HG02610 (cell line): Measurements from ENCODE around the gene FNBP1.
"Not testable (repeated sequence)": the region's sequence is repeated elsewhere in the genome, so short reads cannot be mapped to it uniquely, and the experiment has no call there.

Experiments
- ATAC-seq: cut with Tn5 transposase; IDR thresholded peaks from one replicate; pipeline ENCODE4 v1.9.1; 2021; ENCODE audit warnings: mild to moderate bottlenecking, moderate library complexity; ENCODE audit not compliant: unreplicated experiment

FNBP1 gene

DNA sequence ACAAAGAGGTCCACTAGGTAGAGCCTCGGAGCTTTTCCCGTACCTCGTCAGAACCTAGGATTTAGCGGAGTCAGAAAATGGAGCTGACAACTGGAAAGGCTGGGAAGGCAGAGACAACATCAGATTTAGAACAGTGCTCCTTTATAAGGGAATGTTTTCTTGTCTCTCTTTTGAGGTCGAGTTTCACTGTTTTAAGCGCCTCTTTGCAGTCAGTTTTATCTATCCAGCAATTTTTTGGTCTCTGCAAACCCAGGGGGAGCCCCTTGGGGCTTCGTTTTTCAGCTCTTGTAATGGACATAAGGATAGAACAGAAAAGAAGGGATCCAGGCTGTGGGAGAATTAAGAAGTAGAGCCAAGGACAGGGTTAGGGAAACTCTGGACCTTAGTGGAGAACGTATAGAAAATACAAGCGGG, 80.5 kb downstream of the FNBP1 start:
- no peak for ATAC-seq

- no peak for ATAC-seq
Observed at GRCh38 chr9:129958796-129959195, 84.2 kb downstream of the FNBP1 start.

DNA sequence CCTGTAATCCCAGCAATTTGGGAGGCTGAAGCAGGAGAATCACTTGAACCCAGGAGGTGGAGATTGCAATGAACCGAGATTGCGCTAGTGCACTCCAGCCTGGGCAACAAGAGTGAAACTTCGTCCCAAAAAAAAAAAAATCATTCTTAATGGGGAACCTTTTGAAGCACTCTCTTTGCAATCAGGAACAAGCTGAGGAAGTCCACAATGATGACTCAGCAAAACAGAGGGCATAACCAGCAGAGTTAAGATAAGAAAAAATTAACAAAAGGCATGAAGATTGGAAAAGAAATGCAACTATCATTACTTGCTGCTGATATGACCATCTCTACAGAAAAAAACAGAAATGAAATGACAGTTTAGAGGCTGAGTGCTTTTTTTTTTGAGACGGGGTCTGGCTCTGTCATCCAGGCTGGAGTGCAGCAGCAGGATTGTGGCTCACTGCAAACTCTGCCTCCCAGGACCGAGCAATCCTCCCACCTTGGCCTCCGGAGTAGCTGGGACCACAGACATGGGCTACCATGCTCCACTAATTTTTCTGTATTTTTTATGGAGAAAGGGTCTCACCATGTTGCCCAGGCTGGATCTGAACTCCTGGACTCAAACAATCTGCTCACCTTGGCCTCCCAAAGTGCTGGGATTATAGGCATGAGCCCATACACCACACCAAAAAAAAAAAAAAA, 88.0 kb downstream of the FNBP1 start:
- ATAC-seq: no peak

DNA sequence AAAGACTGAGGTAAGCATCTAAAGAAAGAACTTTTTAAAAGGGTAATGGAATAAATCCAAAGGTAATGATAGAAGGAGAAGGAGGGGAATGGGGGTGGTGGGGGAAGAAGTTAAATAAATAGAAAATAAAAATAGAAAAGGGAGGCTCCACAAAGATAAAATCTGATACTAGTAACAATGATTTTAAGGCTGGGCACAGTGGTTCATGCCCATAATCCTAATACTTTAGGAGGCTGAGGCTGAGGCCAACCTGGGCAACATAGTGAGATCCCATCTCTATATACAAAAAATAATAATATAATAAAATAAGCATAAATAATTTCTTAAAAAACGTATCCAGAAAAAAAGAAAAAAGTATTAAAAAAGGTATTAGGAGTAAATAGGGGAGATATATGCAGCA, 89.3 kb downstream of the FNBP1 start:
- no peak for ATAC-seq

- no peak for ATAC-seq
Observed at GRCh38 chr9:129952337-129952736, 90.7 kb downstream of the FNBP1 start.

DNA sequence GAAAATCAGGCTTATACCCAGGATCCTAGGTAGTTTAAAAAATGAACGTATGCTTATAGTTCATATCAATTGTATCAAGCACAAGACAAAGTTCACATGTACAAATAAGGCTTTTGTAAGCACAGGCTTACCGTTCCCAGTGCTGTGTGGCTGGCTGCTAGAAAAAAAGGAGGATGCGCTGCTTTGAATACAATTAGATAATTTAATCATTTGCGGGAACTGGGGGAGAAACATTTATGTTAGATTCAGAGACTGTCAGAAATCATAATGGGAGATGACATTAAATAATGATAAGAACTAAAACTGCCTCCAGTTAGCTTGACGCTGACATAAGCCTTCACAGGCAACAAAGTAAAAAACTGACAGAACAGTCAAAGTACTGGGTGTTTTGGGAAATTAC, 93.2 kb downstream of the FNBP1 start:
- no peak for ATAC-seq

DNA sequence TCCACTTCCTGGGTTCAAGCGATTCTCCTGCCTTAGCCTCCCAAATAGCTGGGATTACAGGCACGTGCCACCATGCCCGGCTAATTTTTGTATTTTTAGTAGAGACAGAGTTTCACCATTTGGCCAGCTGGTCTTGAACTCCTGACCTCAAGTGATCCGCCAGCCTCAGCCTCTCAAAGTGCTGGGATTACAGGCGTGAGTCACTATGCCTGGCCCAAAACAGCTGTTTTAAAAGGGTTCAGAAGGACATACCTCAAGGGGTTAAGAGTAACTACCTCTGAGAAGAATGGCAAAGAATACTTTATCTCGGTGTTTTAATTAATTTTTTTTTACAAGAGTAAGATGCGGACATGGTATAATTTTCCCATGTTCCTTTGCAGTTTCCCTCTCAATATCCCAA, 94.4 kb downstream of the FNBP1 start:
- not testable (repeated sequence) for ATAC-seq

GRCh38 chr9:129946246-129946995, 96.6 kb downstream of the FNBP1 start:
- no peak for ATAC-seq

- no peak for ATAC-seq
Observed at GRCh38 chr9:129945314-129945713, 97.7 kb downstream of the FNBP1 start.

GRCh38 chr9:129944506-129945116, 98.4 kb downstream of the FNBP1 start:
- no peak for ATAC-seq

GRCh38 chr9:129939431-129939830, 103.6 kb downstream of the FNBP1 start:
- no peak for ATAC-seq

DNA sequence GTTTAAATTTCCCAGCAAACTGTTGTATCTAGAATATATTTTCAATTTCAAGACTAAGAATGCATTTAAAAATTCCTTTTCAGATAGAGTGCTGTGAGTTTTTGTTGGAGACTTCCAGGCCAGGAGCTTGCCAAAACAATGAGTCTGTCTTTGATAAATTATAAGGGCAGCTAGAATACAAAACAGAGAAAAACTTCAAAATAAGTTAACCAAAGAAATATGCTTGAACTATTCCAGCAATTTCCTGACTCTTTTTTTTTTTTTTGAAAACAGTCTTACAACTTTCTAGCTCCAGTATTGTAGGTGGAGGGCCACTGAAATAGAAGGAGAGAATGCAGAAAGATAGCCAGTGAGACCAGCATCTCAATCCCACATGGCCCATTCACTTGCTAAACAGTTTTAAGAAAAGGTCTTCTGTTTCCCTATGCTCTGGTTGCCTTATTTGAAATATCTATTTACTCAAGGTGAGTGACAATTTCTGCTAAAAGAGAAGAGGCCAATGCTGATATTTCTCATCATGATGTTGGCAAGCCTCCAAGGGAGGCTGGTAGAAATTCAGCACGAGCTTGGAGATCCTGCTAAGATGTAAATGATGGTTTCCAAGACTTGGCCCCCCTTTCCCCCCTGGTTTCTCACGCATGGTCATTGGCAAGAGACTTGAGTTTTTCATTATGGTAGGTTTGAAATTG, 104.6 kb downstream of the FNBP1 start:
- ATAC-seq: no peak

DNA sequence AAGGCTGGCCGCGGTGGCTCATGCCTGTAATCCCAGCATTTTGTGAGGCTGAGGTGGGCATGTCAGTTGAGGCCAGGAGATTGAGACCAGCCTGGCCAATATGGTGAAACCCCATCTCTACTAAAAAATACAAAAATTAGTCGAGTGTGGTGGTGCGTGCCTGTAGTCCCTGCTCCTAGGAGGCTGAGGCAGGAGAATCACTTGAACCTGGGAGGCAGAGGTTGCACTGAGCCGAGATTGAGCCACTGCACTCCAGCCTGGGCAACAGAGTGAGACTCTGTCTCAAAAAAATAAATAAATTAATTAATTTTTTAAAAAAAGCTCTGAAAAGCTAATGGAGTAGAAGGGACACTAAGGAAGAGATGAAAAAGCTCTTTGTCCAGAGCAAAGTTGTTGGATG, 105.1 kb downstream of the FNBP1 start:
- not testable (repeated sequence) for ATAC-seq

DNA sequence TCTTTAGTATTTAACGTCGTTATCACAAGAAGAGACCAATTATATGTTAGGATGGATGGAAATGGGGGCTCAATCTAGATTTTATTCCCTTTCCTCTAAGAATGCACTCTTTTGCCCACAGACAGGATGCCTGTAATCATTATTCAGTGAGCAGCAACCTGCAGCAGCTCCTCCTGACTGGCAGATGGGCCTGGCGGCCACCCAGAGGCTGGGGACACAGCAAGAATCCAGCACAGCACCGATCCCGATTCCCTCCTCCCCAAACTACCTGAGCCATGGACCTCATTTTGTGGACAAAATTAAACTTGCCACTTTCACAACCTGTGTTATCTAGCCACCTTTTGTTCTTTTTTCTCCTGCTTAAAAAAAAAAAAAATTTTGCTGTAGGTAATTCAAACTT, 106.8 kb downstream of the FNBP1 start:
- ATAC-seq: no peak

DNA sequence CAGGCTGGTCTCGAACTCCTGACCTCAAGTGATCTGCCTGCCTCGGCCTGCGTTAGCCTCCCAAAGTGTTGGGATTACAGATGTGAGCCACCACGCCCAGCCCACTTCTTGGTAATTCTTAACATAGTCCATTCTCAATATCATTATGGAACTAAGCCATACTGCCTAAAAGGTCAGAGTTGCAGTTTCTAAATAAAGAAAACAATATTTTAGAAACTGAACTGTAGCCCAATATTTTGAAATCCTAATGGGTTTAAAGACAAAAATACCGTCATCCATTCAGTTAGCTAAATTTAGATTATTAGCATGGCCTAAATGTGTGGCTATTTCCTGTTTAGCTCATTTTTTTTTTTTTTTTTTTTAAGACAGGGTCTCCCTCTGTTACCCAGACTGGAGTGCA, 108.2 kb downstream of the FNBP1 start:
- no peak for ATAC-seq

DNA sequence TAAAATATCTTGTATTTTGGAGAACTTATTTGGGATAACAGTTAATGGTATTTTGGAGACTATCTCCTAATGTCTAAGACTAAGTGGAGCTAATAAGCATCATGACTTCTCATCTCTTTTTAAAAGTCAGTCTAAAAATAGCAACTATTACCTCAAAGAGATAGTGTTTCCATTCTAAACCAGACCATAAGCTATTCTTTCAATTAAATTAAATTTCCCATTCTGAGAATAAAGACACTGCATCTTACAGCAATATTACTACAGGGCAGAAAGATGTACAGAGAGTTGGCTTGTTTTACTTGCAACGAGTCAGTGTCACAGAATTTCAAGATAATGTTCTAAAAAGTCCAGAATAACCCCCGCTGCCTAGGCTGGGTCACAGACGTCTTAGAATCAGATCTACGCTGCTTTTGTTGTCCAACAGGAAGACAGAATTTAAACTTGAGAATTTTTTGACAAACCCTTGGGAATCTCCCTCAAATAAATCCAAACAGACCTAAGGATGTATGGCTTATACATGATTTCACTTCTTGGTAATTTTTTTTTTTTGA, 108.9 kb downstream of the FNBP1 start:
- no peak for ATAC-seq

GRCh38 chr9:129933185-129934040, 109.6 kb downstream of the FNBP1 start:
- no peak for ATAC-seq

DNA sequence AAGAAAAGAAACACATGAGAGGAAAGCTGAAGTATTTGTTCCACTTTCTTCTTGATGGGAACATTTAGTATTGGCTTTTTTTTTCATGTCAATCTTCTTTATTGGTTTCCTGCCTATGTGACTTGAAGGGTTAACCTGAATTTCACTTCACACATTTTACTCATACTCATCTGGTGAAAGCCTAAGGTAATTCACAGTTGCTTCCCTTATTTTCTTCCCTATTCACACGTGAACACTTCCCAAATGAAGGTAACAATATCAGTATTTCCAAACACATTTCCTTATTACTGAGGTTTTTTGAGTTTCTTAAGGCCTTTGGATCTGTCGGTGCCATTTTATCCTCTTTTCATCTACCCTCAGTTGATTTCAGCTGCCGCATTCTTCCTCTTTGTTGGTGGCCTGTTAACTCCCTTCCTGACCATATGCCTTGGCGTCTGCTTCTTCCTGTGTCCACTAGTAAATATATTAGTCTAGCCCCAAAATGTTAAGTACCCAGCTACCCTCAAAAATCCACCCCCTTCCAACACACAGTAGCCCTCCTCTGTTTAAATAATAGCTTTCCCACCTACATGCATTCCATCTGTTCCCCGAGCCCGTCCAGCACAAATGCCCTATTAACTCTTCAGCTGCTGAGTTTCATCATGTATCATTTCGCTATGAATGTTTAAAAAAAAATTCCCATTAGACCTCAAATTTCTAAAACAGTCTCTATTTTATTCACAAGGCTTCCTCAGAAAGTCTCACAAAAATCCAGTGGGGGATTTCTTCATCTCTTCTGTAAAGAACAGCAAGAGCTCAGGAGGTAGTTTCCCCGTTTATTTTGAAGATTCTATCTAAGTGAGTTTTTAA, 110.5 kb downstream of the FNBP1 start:
- ATAC-seq: peak; percentile 43

DNA sequence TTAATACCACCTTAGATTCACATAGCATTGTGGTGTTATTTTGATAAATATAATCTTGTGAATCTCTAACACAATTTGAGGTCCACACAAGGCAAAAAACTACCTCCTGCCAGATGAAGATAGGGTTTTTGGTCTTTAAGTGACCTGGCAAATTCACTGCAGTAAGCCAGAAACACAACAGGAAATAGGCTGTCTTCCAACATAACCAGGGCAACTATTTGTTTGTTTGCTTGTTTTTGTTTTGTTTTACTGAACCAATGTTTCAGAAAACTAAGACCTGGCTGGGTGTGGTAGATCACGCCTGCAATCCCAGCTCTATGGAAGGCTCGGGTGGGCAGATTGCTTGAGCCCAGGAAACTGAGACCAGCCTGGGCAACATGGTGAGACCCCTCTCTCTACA, 112.2 kb downstream of the FNBP1 start:
- ATAC-seq: no peak
